NOMO-1 treated with dmso at 0.1 percent for 144 hours (cell line): Measurements from ENCODE around the gene KCNH1.

Experiments used
- DNase-seq: peaks from one replicate; lab custom pipeline; 2025; ENCODE audit not compliant: unreplicated experiment; lab: John Stamatoyannopoulos, UW

The KCNH1 gene, protein sequence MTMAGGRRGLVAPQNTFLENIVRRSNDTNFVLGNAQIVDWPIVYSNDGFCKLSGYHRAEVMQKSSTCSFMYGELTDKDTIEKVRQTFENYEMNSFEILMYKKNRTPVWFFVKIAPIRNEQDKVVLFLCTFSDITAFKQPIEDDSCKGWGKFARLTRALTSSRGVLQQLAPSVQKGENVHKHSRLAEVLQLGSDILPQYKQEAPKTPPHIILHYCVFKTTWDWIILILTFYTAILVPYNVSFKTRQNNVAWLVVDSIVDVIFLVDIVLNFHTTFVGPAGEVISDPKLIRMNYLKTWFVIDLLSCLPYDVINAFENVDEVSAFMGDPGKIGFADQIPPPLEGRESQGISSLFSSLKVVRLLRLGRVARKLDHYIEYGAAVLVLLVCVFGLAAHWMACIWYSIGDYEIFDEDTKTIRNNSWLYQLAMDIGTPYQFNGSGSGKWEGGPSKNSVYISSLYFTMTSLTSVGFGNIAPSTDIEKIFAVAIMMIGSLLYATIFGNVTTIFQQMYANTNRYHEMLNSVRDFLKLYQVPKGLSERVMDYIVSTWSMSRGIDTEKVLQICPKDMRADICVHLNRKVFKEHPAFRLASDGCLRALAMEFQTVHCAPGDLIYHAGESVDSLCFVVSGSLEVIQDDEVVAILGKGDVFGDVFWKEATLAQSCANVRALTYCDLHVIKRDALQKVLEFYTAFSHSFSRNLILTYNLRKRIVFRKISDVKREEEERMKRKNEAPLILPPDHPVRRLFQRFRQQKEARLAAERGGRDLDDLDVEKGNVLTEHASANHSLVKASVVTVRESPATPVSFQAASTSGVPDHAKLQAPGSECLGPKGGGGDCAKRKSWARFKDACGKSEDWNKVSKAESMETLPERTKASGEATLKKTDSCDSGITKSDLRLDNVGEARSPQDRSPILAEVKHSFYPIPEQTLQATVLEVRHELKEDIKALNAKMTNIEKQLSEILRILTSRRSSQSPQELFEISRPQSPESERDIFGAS

GRCh38 chr1:211133836-211134669 lies at the start of gene KCNH1:
KCNH1 (minus strand) TSS chr1:211134148; CDS start chr1:211133945, 203 bp downstream.
- peak; percentile 75 for DNase-seq

DNA sequence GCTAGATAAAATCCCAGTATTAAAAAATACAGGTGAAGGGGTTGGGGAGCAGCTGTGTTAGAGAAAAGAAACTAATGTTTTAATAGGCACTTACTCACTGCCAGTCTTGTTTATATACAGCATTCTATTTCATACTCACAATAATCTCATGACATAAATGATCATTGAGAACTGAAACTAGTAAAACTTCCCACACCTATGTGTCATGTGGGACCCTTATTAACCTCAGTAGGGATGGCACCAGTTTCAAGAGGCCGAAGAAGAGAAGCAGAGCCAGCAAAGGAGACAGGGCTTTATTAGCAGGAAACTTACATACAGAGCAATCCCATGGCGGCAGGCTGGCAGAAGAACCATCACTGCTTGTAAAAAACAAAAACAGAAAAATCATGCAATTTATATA lies 48.8 kb upstream of the KCNH1 start:
- no peak for DNase-seq

DNA sequence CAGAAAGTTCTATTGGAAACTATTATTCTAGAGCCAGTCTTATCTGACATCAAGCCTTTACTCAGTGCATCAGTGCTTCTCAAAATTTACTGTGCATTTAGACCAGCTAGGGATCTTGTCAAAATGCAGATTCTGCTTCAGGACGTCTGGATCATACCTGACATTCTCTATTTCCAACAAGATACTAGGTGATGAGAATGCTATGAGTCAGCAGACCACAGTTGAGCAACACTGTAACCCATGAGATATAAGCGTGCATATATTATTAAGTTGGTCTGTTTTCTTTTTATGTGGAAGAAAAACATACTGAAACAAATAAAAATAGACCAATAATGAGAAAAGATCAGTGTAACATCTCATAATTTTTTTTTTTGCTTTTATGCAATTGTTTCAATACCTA lies 40.4 kb upstream of the KCNH1 start:
- DNase-seq: no peak

DNA sequence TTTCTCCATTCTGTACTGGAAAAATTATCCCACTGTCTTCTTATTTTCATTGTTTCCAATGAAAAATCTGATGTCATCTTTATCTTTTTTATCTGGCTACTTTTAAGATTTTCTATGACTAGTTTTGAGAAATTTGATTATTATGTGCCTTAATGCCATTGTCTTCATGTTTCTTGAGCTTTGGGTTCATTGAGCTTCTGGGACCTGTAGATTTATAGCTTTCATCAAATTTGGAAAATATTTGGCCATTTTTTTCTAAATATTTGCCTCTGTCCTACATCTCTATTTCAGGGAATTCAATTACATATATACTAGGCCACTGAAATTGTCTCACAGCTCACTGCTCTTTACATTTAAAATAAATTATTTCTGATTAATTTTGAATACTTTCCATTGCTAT lies 38.7 kb upstream of the KCNH1 start:
- DNase-seq: no peak

DNA sequence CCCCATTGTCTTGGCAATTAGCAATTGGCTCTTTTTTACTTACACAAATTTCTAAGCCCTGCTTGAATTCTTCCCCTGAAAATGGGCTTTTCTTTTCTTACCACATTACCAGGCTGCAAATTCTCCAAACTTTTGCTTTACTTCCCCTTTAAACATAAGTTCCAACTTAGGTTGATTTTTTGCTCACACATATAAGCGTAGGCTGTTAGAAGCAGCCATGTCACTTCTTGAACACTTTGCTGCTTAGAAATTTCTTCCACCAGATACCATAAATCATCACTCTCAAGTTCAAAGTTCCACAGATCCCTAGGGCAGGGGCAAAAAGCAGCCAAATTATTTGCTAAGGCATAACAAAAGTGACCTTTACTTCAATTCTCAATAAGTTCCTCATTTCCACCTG lies 35.4 kb upstream of the KCNH1 start:
- no peak for DNase-seq

DNA sequence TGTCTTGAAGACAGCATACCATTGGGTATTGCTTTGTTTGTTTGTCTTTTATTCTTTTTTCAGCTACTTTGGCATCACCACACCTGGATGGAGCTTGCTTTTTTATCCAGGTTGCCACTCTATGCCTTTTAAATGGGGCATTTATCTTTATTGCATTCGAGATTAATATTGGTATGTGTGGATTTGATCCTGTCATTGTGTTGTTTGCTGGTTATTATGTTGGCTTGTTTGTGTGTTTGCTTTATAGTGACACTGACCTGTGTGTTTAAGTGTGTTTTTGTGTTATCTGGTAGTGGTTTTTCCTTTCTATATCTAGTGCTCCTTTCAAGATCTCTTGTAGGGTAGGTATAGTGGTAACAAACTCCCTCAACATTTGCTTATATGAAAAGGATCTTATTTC lies 24.9 kb upstream of the KCNH1 start:
- DNase-seq: no peak

DNA sequence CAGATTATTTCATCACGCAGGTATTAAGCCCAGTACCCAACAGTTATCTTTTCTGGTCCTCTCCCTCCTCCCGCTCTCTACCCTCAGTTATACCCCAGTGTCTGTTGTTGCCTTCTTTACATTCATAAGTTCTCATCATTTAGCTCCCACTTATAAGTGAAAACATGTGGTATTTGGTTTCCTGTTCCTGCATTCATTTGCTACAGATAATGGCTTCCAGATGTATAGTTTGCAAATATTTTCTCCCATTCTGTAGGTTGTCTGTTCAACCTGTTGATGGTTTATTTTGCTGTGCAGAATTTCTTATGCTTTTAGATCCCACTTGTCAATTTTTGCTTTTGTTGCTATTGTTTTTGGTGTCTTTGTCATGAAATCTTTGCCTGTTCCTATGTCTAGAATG lies 21.1 kb upstream of the KCNH1 start:
- DNase-seq: no peak

DNA sequence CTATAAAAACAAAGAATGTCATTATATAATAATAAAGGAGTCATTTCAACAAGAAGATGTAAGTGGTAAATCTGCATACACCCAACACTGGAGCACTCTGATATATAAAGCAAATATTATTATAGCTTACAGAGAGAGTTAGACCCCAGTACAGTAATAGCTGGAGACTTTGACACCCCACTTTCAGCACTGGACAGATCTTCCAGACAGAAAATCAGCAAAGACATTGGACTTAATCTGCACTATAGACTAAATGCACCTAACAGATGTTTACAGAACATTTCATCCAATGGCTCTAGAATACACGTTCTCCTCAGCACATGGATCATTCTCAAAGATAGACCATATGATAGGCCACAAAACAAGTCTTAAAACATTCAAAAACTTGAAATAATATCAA lies 20.0 kb upstream of the KCNH1 start:
- no peak for DNase-seq

DNA sequence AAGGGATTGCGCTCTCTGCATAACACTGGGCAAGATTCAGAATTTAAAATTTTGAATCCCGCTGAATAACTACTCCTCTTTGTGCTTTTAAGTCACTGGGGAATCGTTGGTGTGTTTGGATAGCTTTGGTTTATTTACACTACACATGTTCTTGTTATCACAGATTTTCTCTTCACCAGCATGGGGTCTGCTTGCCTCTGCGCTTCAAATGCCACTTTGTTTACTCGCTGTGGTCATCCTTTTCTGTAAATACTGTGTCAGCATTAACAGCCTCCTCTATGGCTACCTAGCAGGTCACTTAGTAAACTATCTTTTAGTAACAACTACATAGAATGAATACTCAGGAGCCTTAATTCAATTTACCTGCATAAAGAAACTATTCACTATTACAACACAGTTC lies 14.4 kb upstream of the KCNH1 start:
- no peak for DNase-seq

DNA sequence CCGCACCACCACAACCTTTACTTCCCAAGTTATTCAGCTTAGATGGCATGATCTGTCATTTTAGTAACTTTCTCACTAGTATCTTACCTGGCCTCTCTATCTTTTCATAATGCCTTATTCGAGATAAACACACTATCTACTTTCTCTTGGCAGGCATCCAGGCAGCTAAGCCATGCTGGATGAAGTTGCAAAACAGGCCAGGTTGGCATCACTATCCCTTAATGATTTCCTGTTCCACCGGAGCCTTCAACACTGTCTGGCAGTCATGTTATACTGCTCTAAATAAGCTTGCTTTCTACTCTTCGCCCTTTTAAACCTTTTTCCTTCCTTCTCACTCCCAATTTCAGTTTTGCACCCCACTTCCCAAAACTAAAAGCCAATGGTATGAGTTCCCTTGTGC lies 12.0 kb upstream of the KCNH1 start:
- DNase-seq: no peak

GRCh38 chr1:211135342-211135950 lies 1.5 kb upstream of the KCNH1 start:
- no peak for DNase-seq

GRCh38 chr1:211133393-211133835 lies 534 bp downstream of the KCNH1 start:
- DNase-seq: no peak

DNA sequence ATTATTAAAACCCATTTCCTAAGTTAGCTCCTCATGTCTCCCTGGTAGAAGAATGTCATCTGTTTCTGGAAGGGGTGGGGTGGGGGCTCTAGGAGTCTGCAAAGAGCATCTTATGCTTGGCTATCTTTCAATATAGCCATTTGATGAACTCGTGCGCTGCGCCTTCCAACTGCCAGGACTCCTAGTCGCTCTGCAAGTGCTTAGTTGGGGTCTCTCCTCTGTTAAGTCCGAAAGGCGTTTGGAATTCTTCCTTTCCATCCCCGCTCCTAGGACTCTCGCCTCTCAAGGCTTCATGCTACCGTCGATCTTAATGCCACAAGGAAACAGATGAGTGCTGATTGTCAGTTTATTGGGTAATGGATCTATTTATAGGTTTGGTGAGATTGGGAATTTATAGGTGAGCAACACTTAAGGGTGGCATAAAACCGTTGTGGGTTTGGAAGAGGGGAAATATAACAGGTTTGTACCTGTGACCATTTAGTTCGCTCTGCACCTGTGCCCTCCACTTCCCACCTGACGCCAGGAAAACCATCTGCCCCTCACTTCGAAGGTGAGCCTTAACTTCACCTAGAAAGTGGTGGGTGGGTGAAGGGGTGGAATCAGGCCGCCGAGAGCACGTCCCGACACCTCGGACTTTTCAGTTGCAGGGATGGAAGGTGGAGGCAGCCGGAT lies 1.1 kb downstream of the KCNH1 start:
- no peak for DNase-seq

DNA sequence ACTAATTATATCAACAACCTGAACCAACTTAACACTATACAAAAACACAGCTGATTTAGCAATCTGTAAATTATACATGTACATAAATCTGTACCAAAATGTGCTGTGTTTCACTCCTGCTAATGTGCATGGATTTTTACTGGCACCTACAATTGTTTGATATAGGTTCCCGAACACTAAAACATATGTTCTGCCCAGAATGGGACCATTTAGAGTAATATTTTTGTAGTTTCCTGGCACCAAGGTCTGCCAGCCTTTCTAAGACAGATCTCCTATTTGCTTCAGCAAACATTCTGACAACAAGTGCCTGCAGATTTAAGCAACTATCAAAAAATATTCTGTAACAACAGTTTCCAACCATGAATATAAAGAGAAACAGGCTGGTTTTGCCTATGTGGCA lies 4.2 kb downstream of the KCNH1 start:
- DNase-seq: no peak

GRCh38 chr1:211127166-211127565 lies 6.8 kb downstream of the KCNH1 start:
- no peak for DNase-seq

DNA sequence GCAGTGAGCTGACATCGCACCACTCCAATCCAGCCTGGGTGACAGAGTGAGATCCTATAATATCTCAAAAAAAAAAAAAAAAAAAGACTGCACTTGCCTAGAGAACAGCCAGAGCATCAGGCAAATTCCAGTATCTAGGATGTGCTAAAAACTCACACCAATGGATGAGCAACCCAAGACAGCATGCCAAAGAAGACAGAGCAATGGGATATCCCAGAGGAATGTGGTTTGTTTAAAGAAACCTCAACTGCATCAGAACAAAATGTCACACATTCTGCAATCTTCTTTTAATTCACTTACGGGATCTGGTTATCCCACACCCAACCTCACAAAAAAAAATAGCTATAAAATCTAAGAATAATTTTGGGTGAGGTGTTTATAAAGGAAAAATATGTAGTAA lies 7.3 kb downstream of the KCNH1 start:
- no peak for DNase-seq

DNA sequence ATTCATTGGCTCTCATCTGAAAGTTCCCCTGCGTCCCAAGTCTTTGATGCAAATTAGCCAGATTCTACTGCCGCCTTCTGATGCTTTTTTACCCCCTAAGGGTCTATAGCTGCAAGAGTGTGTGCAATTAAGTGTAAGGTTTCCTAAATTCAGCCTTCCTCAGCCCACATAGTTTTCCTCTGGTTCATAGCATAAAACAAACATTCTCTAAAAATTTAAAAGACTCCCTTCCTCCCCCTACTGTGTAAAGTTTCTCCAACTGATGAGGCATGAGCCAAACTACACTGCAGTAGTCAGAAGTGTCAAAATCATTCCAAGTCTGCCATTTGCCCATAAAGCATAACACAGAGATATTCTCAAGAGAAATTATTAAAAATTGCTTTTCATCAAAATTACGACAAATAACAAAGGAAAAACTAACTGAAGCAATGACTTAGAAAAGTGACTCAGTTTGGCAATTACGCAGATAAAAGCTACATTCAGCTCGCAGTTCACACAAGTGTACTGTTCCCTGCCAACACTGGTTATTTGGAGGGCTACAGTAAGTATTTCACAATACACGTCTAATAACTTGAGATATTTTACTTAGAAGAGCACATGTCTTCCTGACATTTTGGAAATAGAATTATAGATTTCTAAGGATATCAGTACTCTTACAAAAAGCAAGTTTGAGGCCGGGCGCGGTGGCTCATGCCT lies 15.4 kb downstream of the KCNH1 start:
- no peak for DNase-seq

- DNase-seq: no peak
These were observed 19.5 kb downstream of the KCNH1 start for GRCh38 chr1:211114446-211114845.

DNA sequence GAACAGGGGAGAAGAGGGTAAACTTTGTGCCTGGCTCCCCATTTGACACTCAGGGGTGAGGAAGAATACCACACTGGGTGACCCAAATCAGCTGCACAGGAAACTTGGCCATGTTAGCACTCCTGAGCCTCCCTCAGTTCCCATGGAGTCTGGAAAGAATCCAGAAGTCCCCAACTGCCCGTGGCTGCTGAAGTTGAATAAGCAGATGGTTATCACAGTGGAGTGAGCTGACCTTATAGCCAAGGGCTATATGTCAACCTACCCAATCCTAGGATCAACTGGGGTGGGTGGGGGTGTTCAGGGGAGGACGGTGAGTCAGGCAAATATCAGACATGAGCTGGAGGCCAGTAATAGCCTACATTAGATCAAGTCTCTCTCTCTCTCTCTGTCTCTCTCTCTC lies 20.4 kb downstream of the KCNH1 start:
- DNase-seq: no peak

- no peak for DNase-seq
These were observed 22.6 kb downstream of the KCNH1 start for GRCh38 chr1:211111351-211111750.
